ENCODE data around the gene SULT1E1. TPM values are rescaled to one million over a fixed set of nuclear protein-coding genes. Genes with fewer than 3 reads are reported as not detected.

The SULT1E1 gene
- polyA plus RNA-seq, 1 experiment = not detected

GRCh38 chr4:69849297-69849696, 10.6 kb downstream of the SULT1E1 start:
- Histone ChIP-seq H3K9me3 (ENCODE audit: control insufficient read depth, insufficient read depth, low read length) (no peaks in the 10 kb centered on the region), H3K4me3 (ENCODE audit: low read depth, low read length) (no peak overlapping the region), H3K27ac (ENCODE audit: low read depth, low read length) (no peak overlapping the region), H3K27me3 (ENCODE audit: control insufficient read depth, insufficient read depth, low read length) (no peaks in the 10 kb centered on the region)
- TF ChIP-seq, protein P1, sequence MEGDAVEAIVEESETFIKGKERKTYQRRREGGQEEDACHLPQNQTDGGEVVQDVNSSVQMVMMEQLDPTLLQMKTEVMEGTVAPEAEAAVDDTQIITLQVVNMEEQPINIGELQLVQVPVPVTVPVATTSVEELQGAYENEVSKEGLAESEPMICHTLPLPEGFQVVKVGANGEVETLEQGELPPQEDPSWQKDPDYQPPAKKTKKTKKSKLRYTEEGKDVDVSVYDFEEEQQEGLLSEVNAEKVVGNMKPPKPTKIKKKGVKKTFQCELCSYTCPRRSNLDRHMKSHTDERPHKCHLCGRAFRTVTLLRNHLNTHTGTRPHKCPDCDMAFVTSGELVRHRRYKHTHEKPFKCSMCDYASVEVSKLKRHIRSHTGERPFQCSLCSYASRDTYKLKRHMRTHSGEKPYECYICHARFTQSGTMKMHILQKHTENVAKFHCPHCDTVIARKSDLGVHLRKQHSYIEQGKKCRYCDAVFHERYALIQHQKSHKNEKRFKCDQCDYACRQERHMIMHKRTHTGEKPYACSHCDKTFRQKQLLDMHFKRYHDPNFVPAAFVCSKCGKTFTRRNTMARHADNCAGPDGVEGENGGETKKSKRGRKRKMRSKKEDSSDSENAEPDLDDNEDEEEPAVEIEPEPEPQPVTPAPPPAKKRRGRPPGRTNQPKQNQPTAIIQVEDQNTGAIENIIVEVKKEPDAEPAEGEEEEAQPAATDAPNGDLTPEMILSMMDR (IDR thresholded peaks at IDR 0.05; ENCODE audit: low read depth, low read length) = no peak
- POLR2A ChIA-PET = no interaction called here
- CTCF ChIA-PET = no interaction called here
- no peak for DNase-seq (ENCODE audit: low read depth, low spot score)

DNA sequence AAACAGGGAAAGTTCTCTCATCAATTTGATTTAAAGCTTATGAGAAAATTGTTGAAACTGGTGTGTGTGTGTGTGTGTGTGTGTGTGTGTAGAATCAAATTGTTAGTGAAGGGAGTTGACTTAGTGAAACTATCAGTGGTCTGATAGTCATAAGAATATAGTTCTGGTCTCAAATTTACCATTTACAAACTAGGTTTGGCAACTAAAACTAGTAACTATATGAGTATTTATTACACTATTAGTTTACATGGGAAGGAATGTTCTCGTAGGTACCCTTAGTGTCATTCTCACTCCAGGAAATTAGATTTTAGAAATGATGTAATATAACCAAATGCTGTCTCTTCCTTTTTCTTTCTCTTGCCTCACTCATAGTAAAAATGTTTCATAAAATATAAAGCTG, 11.9 kb downstream of the SULT1E1 start:
- H3K27me3 ChIP-seq (ENCODE audit: control insufficient read depth, insufficient read depth, low read length) = no peaks in the 10 kb centered on the region
- TF ChIP-seq, protein P1 (IDR thresholded peaks at IDR 0.05; ENCODE audit: low read depth, low read length) = no peak
- H3K9me3 ChIP-seq (ENCODE audit: control insufficient read depth, insufficient read depth, low read length) = no peaks in the 10 kb centered on the region
- no peak overlapping the region for H3K27ac ChIP-seq (ENCODE audit: low read depth, low read length)
- POLR2A ChIA-PET = no interaction called here
- CTCF ChIA-PET = no interaction called here
- no peak overlapping the region for H3K4me3 ChIP-seq (ENCODE audit: low read depth, low read length)
- DNase-seq (ENCODE audit: low read depth, low spot score) = no peak

DNA sequence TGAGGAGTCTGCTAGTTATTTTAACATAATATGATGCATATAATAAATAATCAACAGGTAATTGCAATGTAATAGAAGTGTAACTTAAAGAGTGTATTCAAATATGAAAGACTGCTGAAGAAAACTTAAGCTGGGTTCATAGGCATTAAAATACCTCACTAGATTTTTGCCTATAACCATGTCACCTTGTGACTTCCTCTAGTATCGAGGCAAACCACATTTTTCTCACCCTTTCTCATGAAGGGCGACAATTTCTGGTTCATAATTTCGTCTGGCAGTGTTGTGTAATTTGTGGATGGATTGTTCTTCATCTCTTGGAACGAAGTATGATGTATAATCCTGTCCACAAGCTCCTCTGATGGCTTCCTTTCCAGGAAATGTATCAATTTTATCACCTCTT, 16.0 kb downstream of the SULT1E1 start:
- DNase-seq (ENCODE audit: low read depth, low spot score) = no peak
- Histone ChIP-seq H3K4me3 (ENCODE audit: low read depth, low read length) (no peak overlapping the region), H3K27me3 (ENCODE audit: control insufficient read depth, insufficient read depth, low read length) (no peaks in the 10 kb centered on the region), H3K9me3 (ENCODE audit: control insufficient read depth, insufficient read depth, low read length) (no peaks in the 10 kb centered on the region), H3K27ac (ENCODE audit: low read depth, low read length) (no peak overlapping the region)
- TF ChIP-seq, protein P1 (IDR thresholded peaks at IDR 0.05; ENCODE audit: low read depth, low read length) = no peak
- ChIA-PET POLR2A (no interaction called here), CTCF (no interaction called here)

DNA sequence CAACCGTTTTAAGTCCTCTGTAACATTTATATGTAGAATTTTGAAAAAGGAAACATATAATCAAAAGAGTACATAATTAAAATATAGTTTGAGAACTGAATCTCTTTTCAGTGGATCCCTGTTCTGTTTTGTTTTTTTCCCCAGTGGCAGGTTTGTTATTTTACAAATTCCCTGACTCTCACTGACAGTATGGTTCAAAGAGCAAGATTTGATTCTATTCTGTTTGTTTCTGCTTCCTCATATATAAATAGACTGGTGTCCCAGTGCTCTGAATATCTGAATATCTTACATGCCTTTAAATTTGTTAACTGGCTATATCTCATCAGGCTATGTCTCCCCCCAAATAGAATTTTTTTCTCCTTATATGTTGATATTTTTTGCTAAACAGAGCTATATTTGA, 16.6 kb downstream of the SULT1E1 start:
- H3K27ac ChIP-seq (ENCODE audit: low read depth, low read length) = no peak overlapping the region
- H3K27me3 ChIP-seq (ENCODE audit: control insufficient read depth, insufficient read depth, low read length) = no peaks in the 10 kb centered on the region
- H3K9me3 ChIP-seq (ENCODE audit: control insufficient read depth, insufficient read depth, low read length) = no peaks in the 10 kb centered on the region
- ChIA-PET POLR2A (no interaction called here), CTCF (no interaction called here)
- TF ChIP-seq, protein P1 (IDR thresholded peaks at IDR 0.05; ENCODE audit: low read depth, low read length) = no peak
- H3K4me3 ChIP-seq (ENCODE audit: low read depth, low read length) = no peak overlapping the region
- DNase-seq (ENCODE audit: low read depth, low spot score) = no peak

- no peaks in the 10 kb centered on the region for H3K27me3 ChIP-seq (ENCODE audit: control insufficient read depth, insufficient read depth, low read length)
- ChIA-PET CTCF (no interaction called here), POLR2A (no interaction called here)
- H3K9me3 ChIP-seq (ENCODE audit: control insufficient read depth, insufficient read depth, low read length) = no peaks in the 10 kb centered on the region
- H3K4me3 ChIP-seq (ENCODE audit: low read depth, low read length) = no peak overlapping the region
- no peak for DNase-seq (ENCODE audit: low read depth, low spot score)
- no peak overlapping the region for H3K27ac ChIP-seq (ENCODE audit: low read depth, low read length)
- TF ChIP-seq, protein P1 (IDR thresholded peaks at IDR 0.05; ENCODE audit: low read depth, low read length) = no peak
These were observed 21.0 kb downstream of the SULT1E1 start for GRCh38 chr4:69838977-69839376.

All from AG04450 (cell line).